ENCODE data around the gene RFTN1. TPM values are rescaled to one million over a fixed set of nuclear protein-coding genes. Genes with fewer than 3 reads are reported as not detected.

RFTN1 gene
- total and polyA plus RNA-seq, 10 of the 15 experiments (the other 5 are each of a cell fraction or from before 2014, with no cell fraction given), result 20.6 to 213 (median 147) TPM

GRCh38 chr3:16328124-16328523 lies 185.4 kb downstream of the RFTN1 start:
- H3K9me3 ChIP-seq (replicated peaks; ENCODE audit: control insufficient read depth, insufficient read depth, low read length), result peaks cover 2% of the 10 kb centered on the region; the same call in 1 of the 3 replicates
- H3K9ac ChIP-seq (ENCODE audit: control insufficient read depth, insufficient read depth, low read length), result no peak overlapping the region
- no peak overlapping the region for H3K4me2 ChIP-seq (ENCODE audit: control insufficient read depth, insufficient read depth)
- H3K27me3 ChIP-seq (replicated peaks in 1 of 2; ENCODE audit: control insufficient read depth in 2 of 2, insufficient read depth in 2 of 2, low read length in 1 of 2), result no peaks in the 10 kb centered on the region
- H3K4me1 ChIP-seq (ENCODE audit: control insufficient read depth, insufficient read depth, low read length), result no peaks in the 10 kb centered on the region
- ATAC-seq (no peak; the same call in 1 of the 3 replicates), DNase-seq (ENCODE audit: low read depth, low spot score) (no peak), FAIRE-seq (no peak)
- no TSS peak for BruUV-seq (replicated peaks)
- H3K36me3 ChIP-seq (ENCODE audit: control insufficient read depth in 2 of 2, insufficient read depth in 2 of 2, low read length in 1 of 2), result peaks cover 24 to 54% of the 10 kb centered on the region in 2 experiments
- in situ Hi-C loops (cut with MboI), result no loop called here
- ChIA-PET CTCF (interaction anchor here (0.6 to 1.5 kb wide), 2 partner anchors 9 to 10 kb away, joined by 3 to 5 read pairs; no protein-coding TSS in a partner anchor), POLR2A (no interaction called here), RAD21 (ENCODE audit: unreplicated experiment) (no interaction called here), SMC1A (ENCODE audit: uncharacterized antibody, unreplicated experiment) (interaction anchor here (0.7 kb wide), 1 partner anchor 138 kb away, joined by 3 read pairs; no protein-coding TSS in a partner anchor)
- H3K79me2 ChIP-seq (ENCODE audit: control insufficient read depth, insufficient read depth, low read length), result peaks cover 3% of the 10 kb centered on the region
- H4K20me1 ChIP-seq (ENCODE audit: control insufficient read depth, insufficient read depth), result no peaks in the 10 kb centered on the region
- WGBS (ENCODE audit: insufficient coverage, insufficient replicate concordance, low lambda C conversion rate, missing lambda C conversion rate), result 74% methylated on average over 6 of the region's 6 CpGs
- intact Hi-C loops (cut with micrococcal nuclease; ENCODE audit: unreplicated experiment), result no loop called here
- no peak overlapping the region for H2AFZ ChIP-seq (ENCODE audit: control insufficient read depth, low read depth, low read length)
- H3K27ac ChIP-seq (ENCODE audit: control insufficient read depth, insufficient read depth), result no peak overlapping the region
- no peak overlapping the region for H3K4me3 ChIP-seq
- TF ChIP-seq, protein P1, sequence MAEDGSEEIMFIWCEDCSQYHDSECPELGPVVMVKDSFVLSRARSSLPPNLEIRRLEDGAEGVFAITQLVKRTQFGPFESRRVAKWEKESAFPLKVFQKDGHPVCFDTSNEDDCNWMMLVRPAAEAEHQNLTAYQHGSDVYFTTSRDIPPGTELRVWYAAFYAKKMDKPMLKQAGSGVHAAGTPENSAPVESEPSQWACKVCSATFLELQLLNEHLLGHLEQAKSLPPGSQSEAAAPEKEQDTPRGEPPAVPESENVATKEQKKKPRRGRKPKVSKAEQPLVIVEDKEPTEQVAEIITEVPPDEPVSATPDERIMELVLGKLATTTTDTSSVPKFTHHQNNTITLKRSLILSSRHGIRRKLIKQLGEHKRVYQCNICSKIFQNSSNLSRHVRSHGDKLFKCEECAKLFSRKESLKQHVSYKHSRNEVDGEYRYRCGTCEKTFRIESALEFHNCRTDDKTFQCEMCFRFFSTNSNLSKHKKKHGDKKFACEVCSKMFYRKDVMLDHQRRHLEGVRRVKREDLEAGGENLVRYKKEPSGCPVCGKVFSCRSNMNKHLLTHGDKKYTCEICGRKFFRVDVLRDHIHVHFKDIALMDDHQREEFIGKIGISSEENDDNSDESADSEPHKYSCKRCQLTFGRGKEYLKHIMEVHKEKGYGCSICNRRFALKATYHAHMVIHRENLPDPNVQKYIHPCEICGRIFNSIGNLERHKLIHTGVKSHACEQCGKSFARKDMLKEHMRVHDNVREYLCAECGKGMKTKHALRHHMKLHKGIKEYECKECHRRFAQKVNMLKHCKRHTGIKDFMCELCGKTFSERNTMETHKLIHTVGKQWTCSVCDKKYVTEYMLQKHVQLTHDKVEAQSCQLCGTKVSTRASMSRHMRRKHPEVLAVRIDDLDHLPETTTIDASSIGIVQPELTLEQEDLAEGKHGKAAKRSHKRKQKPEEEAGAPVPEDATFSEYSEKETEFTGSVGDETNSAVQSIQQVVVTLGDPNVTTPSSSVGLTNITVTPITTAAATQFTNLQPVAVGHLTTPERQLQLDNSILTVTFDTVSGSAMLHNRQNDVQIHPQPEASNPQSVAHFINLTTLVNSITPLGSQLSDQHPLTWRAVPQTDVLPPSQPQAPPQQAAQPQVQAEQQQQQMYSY (CRISPR knock-in tag; IDR thresholded peaks at IDR 0.05), result no peak
- TF ChIP-seq TARDBP (IDR thresholded peaks at IDR 0.05; ENCODE audit: borderline replicate concordance) (no peak), ATF7 (IDR thresholded peaks at IDR 0.05; ENCODE audit: low read depth) (no peak), ATF3 (IDR thresholded peaks at IDR 0.05; ENCODE audit: borderline replicate concordance, extremely low read depth, low read depth, low read length) (no peak), SP1 (IDR thresholded peaks at IDR 0.05; ENCODE audit: low read depth, low read length) (no peak), SIX5 (IDR thresholded peaks at IDR 0.05; ENCODE audit: low read depth, low read length, severe bottlenecking) (no peak), NRF1 (conservative IDR thresholded peaks at IDR 0.05; ENCODE audit: low read depth, low read length) (no peak), NR2C2 (IDR thresholded peaks at IDR 0.05; ENCODE audit: borderline replicate concordance, control insufficient read depth, insufficient read length, low read depth) (no peak), ZNF687 (IDR thresholded peaks at IDR 0.05) (no peak), RAD21 (IDR thresholded peaks at IDR 0.05; ENCODE audit: insufficient read depth, low read depth, low read length) (no peak)
- TF ChIP-seq, protein P2, sequence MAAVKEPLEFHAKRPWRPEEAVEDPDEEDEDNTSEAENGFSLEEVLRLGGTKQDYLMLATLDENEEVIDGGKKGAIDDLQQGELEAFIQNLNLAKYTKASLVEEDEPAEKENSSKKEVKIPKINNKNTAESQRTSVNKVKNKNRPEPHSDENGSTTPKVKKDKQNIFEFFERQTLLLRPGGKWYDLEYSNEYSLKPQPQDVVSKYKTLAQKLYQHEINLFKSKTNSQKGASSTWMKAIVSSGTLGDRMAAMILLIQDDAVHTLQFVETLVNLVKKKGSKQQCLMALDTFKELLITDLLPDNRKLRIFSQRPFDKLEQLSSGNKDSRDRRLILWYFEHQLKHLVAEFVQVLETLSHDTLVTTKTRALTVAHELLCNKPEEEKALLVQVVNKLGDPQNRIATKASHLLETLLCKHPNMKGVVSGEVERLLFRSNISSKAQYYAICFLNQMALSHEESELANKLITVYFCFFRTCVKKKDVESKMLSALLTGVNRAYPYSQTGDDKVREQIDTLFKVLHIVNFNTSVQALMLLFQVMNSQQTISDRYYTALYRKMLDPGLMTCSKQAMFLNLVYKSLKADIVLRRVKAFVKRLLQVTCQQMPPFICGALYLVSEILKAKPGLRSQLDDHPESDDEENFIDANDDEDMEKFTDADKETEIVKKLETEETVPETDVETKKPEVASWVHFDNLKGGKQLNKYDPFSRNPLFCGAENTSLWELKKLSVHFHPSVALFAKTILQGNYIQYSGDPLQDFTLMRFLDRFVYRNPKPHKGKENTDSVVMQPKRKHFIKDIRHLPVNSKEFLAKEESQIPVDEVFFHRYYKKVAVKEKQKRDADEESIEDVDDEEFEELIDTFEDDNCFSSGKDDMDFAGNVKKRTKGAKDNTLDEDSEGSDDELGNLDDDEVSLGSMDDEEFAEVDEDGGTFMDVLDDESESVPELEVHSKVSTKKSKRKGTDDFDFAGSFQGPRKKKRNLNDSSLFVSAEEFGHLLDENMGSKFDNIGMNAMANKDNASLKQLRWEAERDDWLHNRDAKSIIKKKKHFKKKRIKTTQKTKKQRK (IDR thresholded peaks at IDR 0.05; ENCODE audit: low read depth, low read length), result no peak
